Fibroblast of lung (primary cell): ENCODE data around the gene RPS29.

Source experiments
- CTCF ChIP-seq, 2 donors: IDR thresholded peaks in 1 of 2; conservative IDR thresholded peaks in 1 of 2; 1 replicate in 1 of 2; 2 replicates in 1 of 2; pipeline ENCODE4 v1.5.1; 2011 to 2012; ENCODE audit warnings: low read length in 2 of 2, control low read depth in 1 of 2, inconsistent platforms in 1 of 2, low read depth in 1 of 2, mild to moderate bottlenecking in 1 of 2
- EZH2 ChIP-seq: IDR thresholded peaks from 2 replicates; pipeline ENCODE4 v1.5.1; 2012; ENCODE audit warnings: low read length, control low read depth, mild to moderate bottlenecking; ENCODE audit errors: missing control alignments

DNA sequence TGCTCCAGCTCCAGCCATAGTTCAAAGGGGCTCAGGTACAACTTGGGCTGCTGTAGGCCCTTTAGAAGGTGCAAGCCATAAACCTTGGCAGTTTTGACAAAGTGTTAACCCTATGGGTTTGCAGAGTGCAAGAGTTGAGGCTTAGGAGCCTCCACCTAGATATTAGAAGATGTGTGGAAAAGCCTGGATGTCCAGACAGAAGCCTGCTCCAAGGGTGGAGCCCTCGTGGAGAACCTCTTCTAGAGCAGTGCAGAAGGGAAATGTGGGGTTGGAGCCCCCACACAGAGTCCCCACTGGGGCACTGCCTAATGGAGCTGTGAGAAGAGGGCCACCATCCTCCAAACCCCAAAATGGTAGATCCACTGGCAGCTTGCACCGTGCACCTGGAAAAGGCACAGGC, 45.1 kb downstream of the RPS29 start:
- TF ChIP-seq EZH2, result no peak
- TF ChIP-seq CTCF (conservative IDR thresholded peaks at IDR 0.05 in 1 of 2, IDR thresholded peaks at IDR 0.05 in 1 of 2; ENCODE audit: low read depth in 1 of 2, low read length in 2 of 2), result no peak
